ENCODE results near the gene SPANXN4.

The SPANXN4 gene, protein sequence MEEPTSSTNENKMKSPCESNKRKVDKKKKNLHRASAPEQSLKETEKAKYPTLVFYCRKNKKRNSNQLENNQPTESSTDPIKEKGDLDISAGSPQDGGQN

DNA sequence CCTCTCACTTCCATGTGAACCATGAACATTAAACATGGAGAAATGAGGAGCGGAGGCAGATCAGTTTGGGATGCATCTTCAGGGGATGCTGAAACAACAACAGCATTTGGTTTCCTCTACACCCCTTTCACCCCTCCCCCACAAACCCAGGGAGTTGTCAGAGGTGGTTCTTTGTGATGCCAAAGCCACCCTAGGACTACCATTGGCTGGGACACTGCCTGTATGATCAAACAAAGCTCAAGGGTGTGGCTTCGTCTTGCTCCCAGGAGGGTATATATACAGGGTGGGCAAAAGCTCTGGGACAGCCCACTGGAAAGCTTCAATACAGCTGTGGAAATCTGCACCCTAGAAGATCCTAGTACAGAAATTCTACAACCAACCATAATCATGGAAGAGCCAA lies at the start of gene SPANXN4:
SPANXN4 (plus strand) TSS at position 301 of the 400 bp plus-strand sequence; CDS start at position 388, 87 bp downstream.
- in situ Hi-C loops (cut with HindIII; ENCODE audit: low sequenced_read_pairs) = no loop called here

DNA sequence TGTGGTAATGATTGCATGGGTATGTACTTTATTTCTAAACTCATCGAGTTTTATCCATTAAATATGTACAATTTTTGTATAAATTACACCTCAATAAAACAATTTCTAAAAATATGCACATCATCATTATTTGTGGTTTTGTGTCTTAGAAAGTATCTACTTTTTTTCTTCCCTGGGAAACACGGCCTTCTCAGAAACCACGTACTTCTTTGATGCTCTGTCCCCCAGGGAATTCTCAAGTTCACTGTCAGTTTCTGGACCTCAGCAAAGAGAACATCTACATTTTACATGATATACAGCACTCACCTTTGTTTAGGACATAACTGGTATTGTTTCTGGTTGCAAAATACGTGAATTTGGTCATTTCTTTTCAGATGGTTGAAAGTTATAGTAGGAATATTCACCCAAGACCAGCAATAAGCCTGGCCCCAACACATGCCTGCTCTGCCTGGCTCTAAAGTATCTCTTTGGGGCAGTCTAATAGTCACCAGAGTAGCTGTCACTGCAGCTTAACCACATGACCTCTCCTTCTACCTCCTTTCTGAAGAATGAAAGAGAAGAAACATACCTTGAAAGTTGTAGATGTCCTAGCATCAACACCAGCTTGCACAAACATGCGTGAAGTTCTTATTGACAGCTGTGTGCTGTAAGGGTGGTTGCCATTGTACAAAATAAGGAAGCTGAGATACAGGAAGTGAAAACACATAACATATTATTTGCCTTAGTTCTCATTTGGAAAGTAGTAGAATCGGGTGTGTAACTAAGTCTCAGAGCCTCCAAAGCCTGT lies 48.4 kb upstream of the SPANXN4 start:
- in situ Hi-C loops (cut with HindIII; ENCODE audit: low sequenced_read_pairs) = no loop called here

DNA sequence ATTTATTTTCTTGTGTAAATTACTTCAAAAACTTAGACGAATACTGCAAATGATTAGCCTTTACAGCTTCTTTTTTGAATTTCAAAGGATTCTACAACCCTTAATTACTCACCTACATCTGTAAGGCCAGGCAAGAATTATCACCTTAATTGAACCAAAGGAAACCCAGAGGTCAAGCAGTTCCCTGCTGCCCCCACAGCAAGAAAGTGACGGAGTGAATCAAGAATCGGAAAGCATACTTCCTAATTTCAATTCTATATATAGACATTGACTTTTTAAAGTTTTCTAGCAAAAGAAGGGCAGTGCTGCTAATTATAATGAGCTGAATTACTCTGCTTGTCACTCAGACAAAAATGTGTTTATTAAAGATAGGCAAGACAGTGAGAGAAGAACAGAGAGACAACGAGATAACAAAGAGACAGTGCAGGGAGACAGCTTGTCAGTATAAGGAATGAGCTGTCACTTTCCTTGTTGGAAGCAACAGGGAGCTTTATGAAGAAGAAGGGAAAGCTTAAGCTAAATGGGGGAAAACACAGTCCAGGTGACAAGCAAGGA lies 47.5 kb upstream of the SPANXN4 start:
- in situ Hi-C loops (cut with HindIII; ENCODE audit: low sequenced_read_pairs) = no loop called here

DNA sequence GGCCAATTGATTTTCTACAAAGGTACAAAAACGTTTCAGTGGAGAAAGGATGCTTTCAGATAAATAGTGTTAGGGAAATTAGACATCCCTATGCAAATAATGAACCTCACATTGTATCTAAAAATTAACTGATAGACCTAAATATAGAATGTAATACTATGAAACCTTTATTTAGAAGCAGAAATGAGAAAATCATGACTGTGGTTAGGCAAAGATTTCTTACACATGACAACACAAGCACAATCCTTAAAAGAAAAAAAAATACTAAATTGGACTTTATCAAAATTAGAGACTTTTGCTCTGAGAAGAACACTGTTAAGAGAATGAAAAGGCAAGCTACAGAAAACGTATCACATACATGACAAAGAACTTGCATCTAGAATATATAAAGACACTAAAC lies 43.0 kb upstream of the SPANXN4 start:
- in situ Hi-C loops (cut with HindIII; ENCODE audit: low sequenced_read_pairs) = no loop called here

DNA sequence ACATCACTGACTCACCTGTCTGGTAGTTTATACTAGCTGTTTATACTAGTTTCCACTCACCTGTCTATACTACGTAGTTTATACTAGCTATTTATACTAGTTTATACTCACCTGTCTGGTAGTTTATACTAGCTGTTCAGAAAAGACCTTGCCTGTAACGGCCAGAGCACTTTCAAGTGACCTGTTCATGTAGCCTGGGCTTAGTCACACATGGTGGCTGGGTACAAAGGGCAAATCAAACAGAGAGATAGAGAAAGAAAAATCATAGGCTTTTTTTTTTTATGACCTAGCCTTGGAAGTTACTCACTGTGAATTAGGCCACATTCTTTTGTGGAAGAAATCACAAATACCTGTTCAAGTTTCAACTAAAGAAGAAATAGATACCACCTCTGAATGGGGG lies 30.7 kb upstream of the SPANXN4 start:
- in situ Hi-C loops (cut with HindIII; ENCODE audit: low sequenced_read_pairs) = no loop called here

DNA sequence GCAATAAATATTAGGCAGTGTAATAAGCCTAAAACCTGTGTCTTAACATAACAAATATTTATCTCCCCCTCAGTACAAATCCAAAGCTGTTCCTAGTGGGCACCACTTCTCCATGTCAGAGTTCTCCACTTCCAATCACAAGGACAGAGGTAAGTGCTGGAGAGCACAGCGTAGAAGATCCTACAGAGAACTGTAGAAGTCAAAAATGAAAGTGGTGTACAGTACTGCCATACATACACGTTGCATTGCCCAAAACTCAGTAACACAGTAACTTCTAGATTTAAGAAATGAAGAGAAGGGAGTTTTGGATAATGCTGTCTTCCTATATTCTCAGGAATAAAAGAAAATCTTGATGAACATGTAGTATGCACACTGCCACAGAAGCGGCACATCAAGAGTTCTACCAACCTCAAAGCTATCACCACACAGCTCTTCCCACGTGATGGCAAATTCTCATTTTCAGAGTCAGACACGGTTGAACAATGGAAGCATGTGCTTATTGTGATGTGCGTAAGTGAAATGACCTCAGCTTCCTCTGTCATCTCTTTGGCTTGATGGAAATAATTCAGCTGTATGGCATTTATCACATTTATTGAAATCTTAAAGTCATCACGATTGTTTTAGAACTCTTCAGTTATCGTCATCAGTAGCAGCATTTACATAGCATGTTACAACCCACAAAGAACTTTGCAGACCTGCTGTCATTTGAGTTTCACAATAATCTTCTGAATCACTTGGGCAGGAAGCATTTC lies 27.1 kb upstream of the SPANXN4 start:
- in situ Hi-C loops (cut with HindIII; ENCODE audit: low sequenced_read_pairs) = no loop called here

DNA sequence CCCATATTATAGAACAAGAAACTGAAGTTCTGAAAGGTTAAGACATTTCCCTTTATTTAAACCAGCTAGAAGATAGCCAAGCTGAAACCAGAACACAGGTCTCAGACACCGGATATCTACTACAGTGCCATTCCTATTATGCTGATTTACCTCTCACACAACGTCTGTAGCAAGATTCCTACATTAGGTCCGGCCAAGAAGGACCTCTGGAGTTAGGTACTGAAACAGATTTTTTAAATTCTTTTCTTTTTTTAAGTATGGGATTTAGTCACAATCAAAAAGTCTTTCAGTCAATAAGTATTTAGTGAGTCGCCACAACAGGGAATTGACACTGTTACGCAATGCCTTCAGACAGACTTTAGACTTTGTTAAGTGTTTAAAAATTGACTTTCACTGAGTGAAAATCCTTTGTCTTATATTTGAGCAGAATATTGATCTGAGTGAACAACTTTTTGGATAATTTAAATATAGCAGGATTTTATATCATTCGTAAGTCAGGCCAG lies 26.5 kb upstream of the SPANXN4 start:
- in situ Hi-C loops (cut with HindIII; ENCODE audit: low sequenced_read_pairs) = no loop called here

DNA sequence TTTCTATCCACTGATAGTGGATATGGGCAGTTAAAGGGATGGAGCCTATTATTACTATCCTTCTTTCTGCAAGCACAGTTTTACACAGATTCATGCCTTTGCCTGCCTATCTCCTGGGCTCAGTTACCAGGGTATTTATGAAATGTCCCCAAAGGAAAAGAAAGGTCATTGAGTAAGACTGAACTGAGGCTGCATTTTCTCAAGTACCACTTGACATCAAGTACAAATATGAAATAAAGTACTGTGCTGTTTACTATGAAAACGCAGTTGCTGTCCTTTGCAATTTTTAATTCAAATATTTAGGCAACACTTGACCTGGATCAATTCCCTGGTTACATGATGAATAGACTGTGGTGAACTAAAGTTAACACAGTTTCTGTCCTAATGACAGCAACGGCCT lies 23.5 kb upstream of the SPANXN4 start:
- in situ Hi-C loops (cut with HindIII; ENCODE audit: low sequenced_read_pairs) = no loop called here

DNA sequence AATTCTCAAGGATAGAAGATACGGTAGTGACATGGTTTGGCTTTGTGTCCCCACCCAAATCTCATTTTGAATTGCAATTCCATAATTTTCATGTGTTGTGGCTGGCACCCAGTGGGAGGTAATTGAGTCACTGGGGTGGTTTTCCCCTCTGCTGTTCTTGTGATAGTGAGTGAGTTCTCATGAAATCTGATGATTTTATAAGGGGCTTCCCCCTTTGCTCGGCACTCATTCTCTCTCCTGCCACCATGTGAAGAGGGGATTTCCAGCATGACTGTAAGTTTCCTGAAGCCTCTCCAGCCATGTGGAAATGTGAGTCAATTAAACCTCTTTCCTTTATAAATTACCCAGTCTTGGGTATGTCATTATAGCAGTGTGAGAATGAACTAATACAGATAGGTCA lies 8.5 kb upstream of the SPANXN4 start:
- in situ Hi-C loops (cut with HindIII; ENCODE audit: low sequenced_read_pairs) = no loop called here

DNA sequence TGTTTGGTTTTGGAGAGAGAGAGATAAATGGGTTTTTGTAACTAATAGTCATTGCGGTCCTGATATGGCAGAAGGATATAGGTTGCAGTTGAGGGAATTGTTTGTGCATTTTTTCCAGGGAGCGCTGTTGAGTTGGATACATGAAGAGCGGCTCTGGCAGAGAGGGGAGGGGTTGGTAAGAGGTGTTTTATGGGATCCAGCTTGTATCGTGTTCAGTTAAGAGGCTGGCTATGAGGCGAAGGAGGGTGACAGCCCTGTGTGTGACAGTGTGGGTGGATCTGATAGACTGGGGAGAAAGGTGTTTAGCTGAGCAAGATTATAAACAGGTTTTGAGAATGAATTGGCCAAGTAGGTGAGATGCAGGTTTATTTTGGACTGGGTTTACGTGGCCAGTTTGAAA lies 1.5 kb downstream of the SPANXN4 start:
- in situ Hi-C loops (cut with HindIII; ENCODE audit: low sequenced_read_pairs) = no loop called here

DNA sequence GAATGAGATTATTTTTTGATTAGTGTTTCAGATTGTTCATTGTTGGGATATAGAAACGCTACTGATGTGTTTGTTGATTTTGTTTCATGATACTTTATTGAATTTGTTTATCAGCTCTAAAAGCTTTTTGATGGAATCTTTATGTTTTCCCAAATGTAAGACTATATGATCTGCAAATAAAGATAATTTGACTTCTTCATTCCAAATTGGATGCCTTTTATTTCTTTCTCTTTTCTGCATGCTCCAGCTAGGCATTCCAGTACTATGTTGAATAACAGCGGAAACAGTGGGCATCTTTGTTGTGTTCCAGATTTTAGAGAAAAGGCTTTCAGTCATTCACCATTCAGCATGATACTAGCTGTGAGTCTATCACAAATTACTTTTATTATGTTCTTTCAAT lies 21.8 kb downstream of the SPANXN4 start:
- in situ Hi-C loops (cut with HindIII; ENCODE audit: low sequenced_read_pairs) = no loop called here

DNA sequence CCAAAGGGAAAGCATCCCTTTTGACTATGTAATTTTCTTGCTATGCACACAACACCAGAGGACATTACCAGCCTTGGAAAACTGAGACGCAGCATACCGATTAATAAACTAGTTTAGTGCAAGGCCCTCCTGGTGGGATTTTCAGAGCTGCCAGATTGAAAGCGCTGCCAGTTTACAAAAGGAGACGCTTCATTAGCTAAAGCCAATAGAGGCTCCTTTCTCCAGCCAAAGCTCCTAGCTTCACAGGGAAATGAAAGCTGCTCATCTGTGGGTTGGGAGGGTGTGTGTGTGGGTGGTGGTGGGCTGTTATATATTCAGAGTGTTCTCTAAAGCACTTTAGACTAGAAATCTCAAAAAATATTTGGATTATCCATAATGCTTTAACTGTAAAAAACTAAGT lies 32.4 kb downstream of the SPANXN4 start:
- in situ Hi-C loops (cut with HindIII; ENCODE audit: low sequenced_read_pairs) = no loop called here

DNA sequence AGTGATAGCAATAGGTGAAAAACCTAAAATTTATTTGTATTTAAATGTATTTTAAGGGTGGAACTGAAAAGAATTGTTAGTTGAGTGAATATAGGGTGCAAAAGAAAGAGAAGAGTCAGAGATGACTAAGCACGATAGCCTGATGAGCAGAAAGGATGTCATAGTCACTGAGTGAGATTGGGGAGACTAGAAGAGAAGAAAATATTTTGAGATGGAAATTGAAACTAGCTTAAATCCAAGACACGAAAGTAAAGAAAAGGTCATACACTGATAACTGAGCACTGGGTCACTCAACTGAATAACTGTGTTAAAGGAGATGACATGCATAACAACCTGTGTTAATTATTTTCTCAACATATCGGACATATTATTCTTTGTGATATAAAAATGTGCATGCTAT lies 55.5 kb downstream of the SPANXN4 start:
- in situ Hi-C loops (cut with HindIII; ENCODE audit: low sequenced_read_pairs) = no loop called here

DNA sequence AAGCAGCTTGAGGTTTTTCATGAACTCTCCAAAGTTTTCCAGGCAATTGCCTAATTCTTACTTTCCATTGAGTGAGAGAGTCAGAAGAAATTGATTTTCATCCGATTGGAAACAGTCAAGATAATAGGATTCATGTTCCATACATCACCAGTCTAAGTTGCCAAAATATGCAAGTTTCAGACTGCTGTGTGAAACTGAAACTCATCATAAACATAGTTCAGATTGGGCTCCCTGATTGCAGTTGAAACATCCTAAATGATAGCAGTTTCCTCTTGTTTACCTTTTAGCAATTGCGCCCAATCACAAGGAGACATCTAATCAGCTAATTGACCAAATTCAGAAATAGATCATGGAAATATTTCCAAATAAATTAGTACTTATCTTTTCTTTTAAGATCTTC lies 56.8 kb downstream of the SPANXN4 start:
- in situ Hi-C loops (cut with HindIII; ENCODE audit: low sequenced_read_pairs) = no loop called here

Measured in DLD1 (cell line).